Cerebellar nuclear complex (tissue), 1 donor: Measurements from ENCODE around the gene VEGFA.

Experiments
- DNase-seq, 2 experiments: peaks; one replicate each; lab custom pipeline; 2025; lab: John Stamatoyannopoulos, UW

VEGFA gene

GRCh38 chr6:43738877-43739641 lies 31.0 kb upstream of the VEGFA start:
- no peak for DNase-seq

GRCh38 chr6:43739642-43740091 lies 30.3 kb upstream of the VEGFA start:
- DNase-seq, result no peak

- DNase-seq, result no peak
Observed at GRCh38 chr6:43740321-43740960, 29.6 kb upstream of the VEGFA start.

- DNase-seq, result no peak
Observed at GRCh38 chr6:43740961-43741764, 28.8 kb upstream of the VEGFA start.

GRCh38 chr6:43741829-43742228 lies 28.2 kb upstream of the VEGFA start:
- DNase-seq, result no peak

GRCh38 chr6:43742285-43742684 lies 27.7 kb upstream of the VEGFA start:
- DNase-seq, result no peak

GRCh38 chr6:43742931-43743632 lies 26.9 kb upstream of the VEGFA start:
- DNase-seq, result no peak

GRCh38 chr6:43743682-43744381 lies 26.2 kb upstream of the VEGFA start:
- no peak for DNase-seq

GRCh38 chr6:43744491-43744890 lies 25.5 kb upstream of the VEGFA start:
- no peak for DNase-seq

GRCh38 chr6:43744931-43745727 lies 24.9 kb upstream of the VEGFA start:
- DNase-seq, result no peak

GRCh38 chr6:43746071-43746470 lies 23.9 kb upstream of the VEGFA start:
- DNase-seq, result no peak

GRCh38 chr6:43746613-43747102 lies 23.4 kb upstream of the VEGFA start:
- no peak for DNase-seq

- no peak for DNase-seq
Observed at GRCh38 chr6:43747784-43748183, 22.2 kb upstream of the VEGFA start.

- no peak for DNase-seq
Observed at GRCh38 chr6:43748765-43749164, 21.2 kb upstream of the VEGFA start.

- no peak for DNase-seq
Observed at GRCh38 chr6:43749461-43749860, 20.6 kb upstream of the VEGFA start.

GRCh38 chr6:43750622-43751021 lies 19.4 kb upstream of the VEGFA start:
- DNase-seq, result no peak

GRCh38 chr6:43753570-43754183 lies 16.3 kb upstream of the VEGFA start:
- DNase-seq, result no peak

GRCh38 chr6:43757966-43758616 lies 11.9 kb upstream of the VEGFA start:
- no peak for DNase-seq

- DNase-seq, result no peak
Observed at GRCh38 chr6:43758617-43759050, 11.4 kb upstream of the VEGFA start.
